ENCODE measurements around the gene CDK3. TPM values are rescaled to one million over a fixed set of nuclear protein-coding genes. Genes with fewer than 3 reads are reported as not detected.

CDK3 gene
- total RNA-seq, 1 experiment from 2014 or later = 5.2 TPM

DNA sequence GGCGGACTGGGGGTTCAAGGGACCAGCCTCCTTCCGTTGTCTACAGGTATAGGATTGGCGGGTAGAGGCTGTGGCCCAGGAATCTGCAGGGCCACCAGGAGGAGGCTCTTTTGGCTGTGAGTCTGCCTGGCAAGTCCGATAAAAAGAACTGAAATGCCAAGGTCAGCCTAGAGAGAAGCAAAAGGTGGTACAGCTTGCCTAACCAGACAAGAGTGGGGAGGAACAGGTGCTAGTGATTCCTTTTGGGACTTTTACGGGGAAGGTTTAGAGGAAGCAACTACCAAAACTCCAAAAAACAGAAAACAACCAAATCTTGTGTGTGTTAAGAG, 32.1 kb downstream of the CDK3 start:
- CTCF ChIA-PET = no interaction called here

DNA sequence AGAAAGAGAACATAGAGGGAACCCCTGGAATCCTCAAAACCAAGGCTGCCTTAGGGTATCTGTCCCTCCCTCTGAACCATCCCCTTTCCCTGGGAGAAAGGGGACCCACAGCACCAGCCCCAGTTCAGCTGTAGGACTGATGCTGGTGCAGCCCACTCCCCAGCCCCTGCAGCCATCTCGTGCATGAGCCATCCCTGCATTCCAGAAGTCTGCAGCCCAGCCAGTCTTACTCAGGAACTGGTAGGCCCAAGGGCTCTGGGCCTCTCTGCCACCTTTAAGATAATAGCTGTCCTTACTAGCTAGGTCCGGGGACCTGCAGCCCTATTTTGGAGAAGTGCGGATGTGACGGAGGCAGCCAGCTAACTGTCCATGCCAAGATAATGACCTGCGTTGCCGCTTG, 32.5 kb downstream of the CDK3 start:
- no peaks in the 10 kb centered on the region for H3K27me3 Mint-ChIP-seq (ENCODE audit: insufficient read depth, unreplicated experiment)
- no peak overlapping the region for H3K4me3 ChIP-seq (ENCODE audit: low read depth, low read length)
- TF ChIP-seq CTCF (IDR thresholded peaks at IDR 0.05; ENCODE audit: insufficient read depth in 1 of 2, low read depth in 1 of 2, low read length in 1 of 2, severe bottlenecking in 1 of 2, unreplicated experiment in 1 of 2) = no peak
- BruUV-seq (replicated peaks) = no TSS peak
- H3K27ac Mint-ChIP-seq (ENCODE audit: unreplicated experiment) = no peak overlapping the region
- no peaks in the 10 kb centered on the region for H3K9me3 Mint-ChIP-seq (ENCODE audit: unreplicated experiment)
- DNase-seq = no peak
- H3K4me1 Mint-ChIP-seq (ENCODE audit: low read depth, unreplicated experiment) = peaks cover 10% of the 10 kb centered on the region
- intact Hi-C loops (cut with micrococcal nuclease; ENCODE audit: unreplicated experiment) = no loop called here
- H3K36me3 ChIP-seq (ENCODE audit: control insufficient read depth, insufficient read depth, low read length) = no peaks in the 10 kb centered on the region
- POLR2A ChIA-PET = no interaction called here
- CTCF ChIA-PET = no interaction called here
- no peak overlapping the region for H3K4me3 Mint-ChIP-seq (ENCODE audit: unreplicated experiment)
- peaks cover 11% of the 10 kb centered on the region for H3K4me1 ChIP-seq
- H3K27me3 ChIP-seq (replicated peaks; ENCODE audit: control insufficient read depth, insufficient read depth, low read length) = no peaks in the 10 kb centered on the region
- peaks cover 3% of the 10 kb centered on the region for H3K9me3 ChIP-seq
- H3K36me3 Mint-ChIP-seq (ENCODE audit: insufficient read depth, unreplicated experiment) = peaks cover 11% of the 10 kb centered on the region

More for the DNA sequence above, 32.1 kb downstream of the CDK3 start:
- Mint-ChIP-seq H3K36me3 (ENCODE audit: insufficient read depth, unreplicated experiment) (peaks cover 8% of the 10 kb centered on the region), H3K27me3 (ENCODE audit: insufficient read depth, unreplicated experiment) (no peaks in the 10 kb centered on the region), H3K4me1 (ENCODE audit: low read depth, unreplicated experiment) (peaks cover 10% of the 10 kb centered on the region), H3K4me3 (ENCODE audit: unreplicated experiment) (no peak overlapping the region), H3K27ac (ENCODE audit: unreplicated experiment) (no peak overlapping the region), H3K9me3 (ENCODE audit: unreplicated experiment) (no peaks in the 10 kb centered on the region)
- intact Hi-C loops (cut with micrococcal nuclease; ENCODE audit: unreplicated experiment) = no loop called here
- no peak for TF ChIP-seq CTCF (IDR thresholded peaks at IDR 0.05; ENCODE audit: insufficient read depth in 1 of 2, low read depth in 1 of 2, low read length in 1 of 2, severe bottlenecking in 1 of 2, unreplicated experiment in 1 of 2)
- no peak for DNase-seq
- POLR2A ChIA-PET = no interaction called here
- no peaks in the 10 kb centered on the region for H3K36me3 ChIP-seq (ENCODE audit: control insufficient read depth, insufficient read depth, low read length)
- no peaks in the 10 kb centered on the region for H3K27me3 ChIP-seq (replicated peaks; ENCODE audit: control insufficient read depth, insufficient read depth, low read length)
- no peak overlapping the region for H3K4me3 ChIP-seq (ENCODE audit: low read depth, low read length)
- H3K4me1 ChIP-seq = peaks cover 11% of the 10 kb centered on the region
- H3K9me3 ChIP-seq = peaks cover 3% of the 10 kb centered on the region
- BruUV-seq (replicated peaks) = no TSS peak

- Histone ChIP-seq H3K4me3 (ENCODE audit: low read depth, low read length) (no peak overlapping the region), H3K36me3 (ENCODE audit: control insufficient read depth, insufficient read depth, low read length) (peaks cover 2% of the 10 kb centered on the region; the same call in 1 of the 2 replicates), H3K27me3 (replicated peaks; ENCODE audit: control insufficient read depth, insufficient read depth, low read length) (no peaks in the 10 kb centered on the region), H3K4me1 (peaks cover 4% of the 10 kb centered on the region), H3K9me3 (peaks cover 3% of the 10 kb centered on the region)
- peaks cover 19% of the 10 kb centered on the region for H3K36me3 Mint-ChIP-seq (ENCODE audit: insufficient read depth, unreplicated experiment)
- TF ChIP-seq CTCF (IDR thresholded peaks at IDR 0.05; ENCODE audit: insufficient read depth in 1 of 2, low read depth in 1 of 2, low read length in 1 of 2, severe bottlenecking in 1 of 2, unreplicated experiment in 1 of 2) = no peak
- no peak for DNase-seq
- H3K27ac Mint-ChIP-seq (ENCODE audit: unreplicated experiment) = no peak overlapping the region
- ChIA-PET POLR2A (no interaction called here), CTCF (interaction anchor here (1.4 kb wide), 1 partner anchor 107 kb away, joined by 3 read pairs; no protein-coding TSS in a partner anchor)
- intact Hi-C loops (cut with micrococcal nuclease; ENCODE audit: unreplicated experiment) = no loop called here
- peaks cover 3% of the 10 kb centered on the region for H3K4me1 Mint-ChIP-seq (ENCODE audit: low read depth, unreplicated experiment)
- no peaks in the 10 kb centered on the region for H3K9me3 Mint-ChIP-seq (ENCODE audit: unreplicated experiment)
- BruUV-seq (replicated peaks) = no TSS peak
- H3K27me3 Mint-ChIP-seq (ENCODE audit: insufficient read depth, unreplicated experiment) = no peaks in the 10 kb centered on the region
- H3K4me3 Mint-ChIP-seq (ENCODE audit: unreplicated experiment) = no peak overlapping the region
Observed at GRCh38 chr17:76034428-76035350, 34.0 kb downstream of the CDK3 start.
